PC-3 (cell line): Measurements from ENCODE around the gene NLGN4X.

Experiments
- EZH2 ChIP-seq: fragments of 300-600 bp; sonication (generic); IDR thresholded peaks from one replicate; pipeline ENCODE4 v1.6.1; 2017; ENCODE audit warnings: antibody characterized with exemption, mild to moderate bottlenecking, low read length; ENCODE audit not compliant: unreplicated experiment
- TF ChIP-seq, protein P1 (sequence below): fragments of 300-600 bp; sonication (generic); conservative IDR thresholded peaks from 2 replicates; pipeline ENCODE4 v1.5.1; 2017; ENCODE audit warnings: antibody characterized with exemption, low read depth, mild to moderate bottlenecking, low read length

DNA sequence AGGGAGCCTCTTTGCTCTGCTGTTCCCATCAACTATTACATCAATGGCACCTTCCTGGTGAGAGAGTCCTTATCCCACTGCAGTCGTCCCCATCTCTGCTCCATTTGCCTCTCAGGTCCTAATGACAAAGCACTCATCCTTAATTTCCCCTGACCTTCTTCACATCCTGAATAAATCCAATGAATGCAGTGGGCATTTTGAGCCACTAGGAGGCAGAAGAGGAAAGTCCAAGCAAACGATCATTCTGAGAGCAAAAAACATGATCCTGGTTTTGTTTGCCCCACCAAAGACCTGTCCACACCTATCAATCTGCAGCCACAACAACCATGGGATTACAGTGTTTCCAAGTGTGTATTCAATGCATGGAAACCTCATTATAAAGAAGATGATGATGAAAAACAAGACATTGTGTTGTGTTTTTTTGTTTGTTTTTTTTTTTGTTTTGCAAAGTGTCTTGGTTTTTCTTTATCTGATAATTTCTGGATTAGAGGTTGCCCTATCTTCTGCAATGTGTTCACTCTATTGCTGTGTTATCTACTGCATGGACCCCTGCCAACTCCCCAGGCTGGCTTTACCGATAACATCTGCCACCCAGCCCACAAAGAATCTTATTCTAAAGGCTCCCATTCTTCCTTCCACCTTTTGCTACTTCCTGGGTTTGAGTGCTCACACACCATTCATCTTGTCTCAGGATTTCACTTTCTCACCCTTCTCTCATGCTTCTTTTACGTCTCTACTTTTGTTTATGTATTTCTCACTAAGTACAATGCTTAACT lies 207.2 kb downstream of the NLGN4X start:
- TF ChIP-seq, protein P1, sequence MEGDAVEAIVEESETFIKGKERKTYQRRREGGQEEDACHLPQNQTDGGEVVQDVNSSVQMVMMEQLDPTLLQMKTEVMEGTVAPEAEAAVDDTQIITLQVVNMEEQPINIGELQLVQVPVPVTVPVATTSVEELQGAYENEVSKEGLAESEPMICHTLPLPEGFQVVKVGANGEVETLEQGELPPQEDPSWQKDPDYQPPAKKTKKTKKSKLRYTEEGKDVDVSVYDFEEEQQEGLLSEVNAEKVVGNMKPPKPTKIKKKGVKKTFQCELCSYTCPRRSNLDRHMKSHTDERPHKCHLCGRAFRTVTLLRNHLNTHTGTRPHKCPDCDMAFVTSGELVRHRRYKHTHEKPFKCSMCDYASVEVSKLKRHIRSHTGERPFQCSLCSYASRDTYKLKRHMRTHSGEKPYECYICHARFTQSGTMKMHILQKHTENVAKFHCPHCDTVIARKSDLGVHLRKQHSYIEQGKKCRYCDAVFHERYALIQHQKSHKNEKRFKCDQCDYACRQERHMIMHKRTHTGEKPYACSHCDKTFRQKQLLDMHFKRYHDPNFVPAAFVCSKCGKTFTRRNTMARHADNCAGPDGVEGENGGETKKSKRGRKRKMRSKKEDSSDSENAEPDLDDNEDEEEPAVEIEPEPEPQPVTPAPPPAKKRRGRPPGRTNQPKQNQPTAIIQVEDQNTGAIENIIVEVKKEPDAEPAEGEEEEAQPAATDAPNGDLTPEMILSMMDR: peak; percentile 65
- TF ChIP-seq EZH2: no peak
